Right lobe of liver (tissue), 6 donors: ENCODE results near the gene PTPRT. TPM values are rescaled to one million over a fixed set of nuclear protein-coding genes. Genes with fewer than 3 reads are reported as not detected.

Source experiments
- ATAC-seq, 4 donors: fragments of 200-7000 bp; cut with Tn5 transposase; one replicate each; pipeline ENCODE4 v1.9.1; 2020; ENCODE audit warnings: mild to moderate bottlenecking in 4 of 4, moderate library complexity in 4 of 4
- DNase-seq, 3 donors: peaks; one replicate each; pipeline ENCODE4 v3.0.0-alpha.2; 2020
- H3K27ac ChIP-seq, 3 donors: fragments of 200-600 bp; one replicate each; pipeline ENCODE4 v1.8.0; 2022
- H3K27me3 ChIP-seq, 2 donors: fragments of 200-600 bp; one replicate each; pipeline ENCODE4 v1.8.0; 2022
- H3K36me3 ChIP-seq, 4 donors: fragments of 200-600 bp; sonication (generic) in 1 of 4; one replicate each; pipeline versions ENCODE4 v1.5.1 to v1.8.0; 2017 to 2022; ENCODE audit warnings: control low read depth in 1 of 4
- H3K4me1 ChIP-seq, 4 donors: fragments of 200-600 bp; sonication (generic) in 1 of 4; one replicate each; pipeline versions ENCODE4 v1.5.1 to v1.8.0; 2017 to 2022; ENCODE audit warnings: control low read depth in 1 of 4
- H3K4me3 ChIP-seq, 3 donors: fragments of 200-600 bp; one replicate each; pipeline ENCODE4 v1.8.0; 2022
- H3K9me3 ChIP-seq, 4 donors: fragments of 200-600 bp; sonication (generic) in 1 of 4; one replicate each; pipeline versions ENCODE4 v1.5.1 to v1.8.0; 2017 to 2022; ENCODE audit warnings: control low read depth in 1 of 4
- CTCF ChIP-seq, 4 donors: fragments of 200-600 bp in 3 of 4; fragments of 450-650 bp in 1 of 4; IDR thresholded peaks; one replicate each; pipeline versions ENCODE4 v1.5.1 to v1.8.0; 2016 to 2022; ENCODE audit warnings: antibody characterized with exemption in 4 of 4, mild to moderate bottlenecking in 2 of 4
- POLR2A ChIP-seq: fragments of 450-650 bp; IDR thresholded peaks from one replicate; pipeline ENCODE4 v1.6.1; 2017; ENCODE audit warnings: antibody characterized with exemption, mild to moderate bottlenecking
- WGBS: methylation state at CpG from one replicate; pipeline ENCODE4 v1.1.6; 2018; ENCODE audit warnings: low coverage, low lambda C conversion rate; ENCODE audit not compliant: insufficient coverage; ENCODE audit errors: missing lambda C conversion rate; 5-methylcytosine and 5-hydroxymethylcytosine counted together
- intact Hi-C, 2 donors: fragments of 100-400 bp; cut with DNase I; formaldehyde crosslinking; loops; one replicate each; pipeline versions ENCODE4 v1.11.2 to v1.14.1; 2022
- total RNA-seq, 6 experiments: library from RNA; depleted of rRNA in 2 of 6; stranded (reverse); fragments of >200 nt in 2 of 6; fragmentation: NEBNext Ultra II Directional in 3 of 6; extraction: Animal tissue kit (Norgen Biotek cat#: 25700) in 3 of 6; gene quantifications; one replicate each; pipeline versions ENCODE4 v1.1.0 to v1.2.4, GENCODE V29; 2016 to 2023
- donor health status: DM: no; HTN: yes; CAD: no.
- donor health status: DM: no; HTN: no; CAD: no.
- donor health status: DM: no; HTN: no; CAD: no.
- donor health status: DM: no; HTN: yes; CAD: no.
- donor health status: DM: no; HTN: yes; CAD: no.

PTPRT gene
- total RNA-seq, 6 experiments from 2014 or later: 0.18 to 1.0 (median 0.51) TPM

DNA sequence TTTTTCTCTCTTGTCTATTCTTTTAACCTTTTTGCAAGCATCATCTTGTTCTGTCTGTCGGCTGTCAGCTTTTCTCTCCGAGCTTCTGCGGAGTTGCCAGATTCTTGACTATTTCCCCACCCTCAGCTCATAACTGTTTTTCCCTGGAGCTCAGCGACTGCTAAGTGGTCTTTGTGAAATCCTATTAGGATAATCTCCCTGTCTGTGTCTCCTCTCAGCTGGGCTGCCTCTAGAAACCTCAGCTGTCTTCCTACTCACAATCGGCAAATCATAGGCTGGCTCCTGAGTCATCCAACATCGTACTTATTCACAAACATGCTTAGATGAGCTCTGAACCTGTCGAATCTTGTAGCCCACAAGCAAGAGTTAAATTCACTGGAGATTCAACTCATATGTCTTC is 332.3 kb downstream of the PTPRT start:
- H3K4me3 ChIP-seq: no peak overlapping the region
- no peaks in the 10 kb centered on the region for H3K27me3 ChIP-seq
- no peaks in the 10 kb centered on the region for H3K4me1 ChIP-seq
- no peaks in the 10 kb centered on the region for H3K9me3 ChIP-seq
- intact Hi-C loops: no loop called here
- DNase-seq (no peak), ATAC-seq (no peak)
- H3K36me3 ChIP-seq: no peaks in the 10 kb centered on the region
- 58% methylated on average over 7 of the region's 7 CpGs for WGBS
- TF ChIP-seq POLR2A: no peak
- no peak for TF ChIP-seq CTCF (IDR thresholded peaks at IDR 0.05)
- H3K27ac ChIP-seq: no peak overlapping the region

- WGBS: 38% methylated on average over 1 of the region's 1 CpG
- Histone ChIP-seq H3K27me3 (no peaks in the 10 kb centered on the region), H3K9me3 (no peaks in the 10 kb centered on the region), H3K4me1 (no peaks in the 10 kb centered on the region), H3K36me3 (no peaks in the 10 kb centered on the region), H3K4me3 (no peak overlapping the region), H3K27ac (no peak overlapping the region)
- DNase-seq (no peak), ATAC-seq (no peak)
- TF ChIP-seq POLR2A (no peak), CTCF (IDR thresholded peaks at IDR 0.05) (no peak)
- intact Hi-C loops: no loop called here
Observed at GRCh38 chr20:42855896-42856295, 333.8 kb downstream of the PTPRT start.

GRCh38 chr20:42852691-42853090 is 337.0 kb downstream of the PTPRT start:
- DNase-seq: no peak
- H3K36me3 ChIP-seq: no peaks in the 10 kb centered on the region
- H3K4me1 ChIP-seq: no peaks in the 10 kb centered on the region
- no peak for ATAC-seq
- H3K27me3 ChIP-seq: no peaks in the 10 kb centered on the region
- no peak overlapping the region for H3K27ac ChIP-seq
- H3K9me3 ChIP-seq: no peaks in the 10 kb centered on the region
- intact Hi-C loops: no loop called here
- no peak for TF ChIP-seq CTCF (IDR thresholded peaks at IDR 0.05)
- TF ChIP-seq POLR2A: no peak
- no peak overlapping the region for H3K4me3 ChIP-seq

GRCh38 chr20:42846784-42847490 is 342.8 kb downstream of the PTPRT start:
- intact Hi-C loops: no loop called here
- WGBS: 47% methylated on average over 8 of the region's 8 CpGs
- Histone ChIP-seq H3K4me1 (no peaks in the 10 kb centered on the region), H3K9me3 (peaks cover 0 to 6% (median 0%) of the 10 kb centered on the region in 4 donors), H3K27ac (no peak overlapping the region), H3K27me3 (no peaks in the 10 kb centered on the region), H3K36me3 (no peaks in the 10 kb centered on the region), H3K4me3 (no peak overlapping the region)
- ATAC-seq (no peak), DNase-seq (no peak)
- TF ChIP-seq POLR2A (no peak), CTCF (IDR thresholded peaks at IDR 0.05) (no peak)

DNA sequence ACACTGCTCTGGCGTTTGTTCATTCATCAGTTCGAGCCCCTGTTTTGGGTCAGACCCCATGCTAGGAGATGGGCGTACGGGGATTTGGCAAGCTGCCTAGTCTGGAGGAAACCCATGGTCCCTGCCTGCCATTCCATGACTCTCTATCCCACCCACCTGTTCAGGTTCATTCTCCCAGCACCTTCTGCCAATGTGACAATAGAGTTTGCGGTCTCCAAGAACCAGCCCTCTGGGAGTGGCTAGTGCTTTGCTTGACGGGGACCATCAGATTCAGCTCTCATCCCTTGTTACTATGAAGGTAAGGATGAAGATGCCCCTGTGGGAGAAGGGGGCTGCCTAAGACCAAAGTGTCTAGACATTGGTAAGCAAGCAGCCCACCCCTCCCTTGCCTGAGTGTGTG is 345.0 kb downstream of the PTPRT start:
- Histone ChIP-seq H3K27ac (no peak overlapping the region), H3K36me3 (no peaks in the 10 kb centered on the region), H3K4me1 (no peaks in the 10 kb centered on the region), H3K4me3 (no peak overlapping the region), H3K27me3 (no peaks in the 10 kb centered on the region), H3K9me3 (peaks cover 0 to 6% (median 0%) of the 10 kb centered on the region in 4 donors)
- intact Hi-C loops: no loop called here
- WGBS: 70% methylated on average over 4 of the region's 6 CpGs
- TF ChIP-seq CTCF (IDR thresholded peaks at IDR 0.05): no peak
- no peak for TF ChIP-seq POLR2A
- ATAC-seq (no peak), DNase-seq (no peak)
